GM12878 (cell line): ENCODE results near the gene ATXN1. TPM values are rescaled to one million over a fixed set of nuclear protein-coding genes. Genes with fewer than 3 reads are reported as not detected.

Experiments used
- ATAC-seq: fragments of 200-7000 bp; cut with Tn5 transposase; 3 replicates; pipeline ENCODE4 v1.9.1; 2020; ENCODE audit warnings: mild to moderate bottlenecking, moderate library complexity
- BruUV-seq: library from RNA; stranded (reverse); fragments of 400-500 nt; replicated peaks from 2 replicates; lab custom pipeline; 2021; lab: Mats Ljungman, UMichigan
- CTCF ChIA-PET: fragments of 300-600 bp; sonication (Branson Sonifier 250); formaldehyde crosslinking; extraction: SDS; loops from one replicate; lab custom pipeline; 2021; ENCODE audit warnings: inconsistent platforms; lab: Yijun Ruan, JAX
- POLR2A ChIA-PET: fragments of 350-600 bp; formaldehyde crosslinking; extraction: SDS; loops from one replicate; lab custom pipeline; 2021; ENCODE audit warnings: inconsistent platforms; lab: Charles Lee
- RAD21 ChIA-PET: fragments of 300-600 bp; sonication (Branson Sonifier 250); formaldehyde crosslinking; loops from one replicate; lab custom pipeline; 2023; ENCODE audit warnings: antibody characterized with exemption; ENCODE audit not compliant: unreplicated experiment; lab: Charles Lee
- SMC1A ChIA-PET: fragments of 300-600 bp; sonication (Branson Sonifier 250); formaldehyde crosslinking; loops from one replicate; lab custom pipeline; 2023; ENCODE audit not compliant: unreplicated experiment, uncharacterized antibody; lab: Charles Lee
- DNase-seq: peaks from one replicate; pipeline ENCODE4 v3.0.0-alpha.2; 2011; ENCODE audit warnings: low read depth, low spot score
- FAIRE-seq: peaks from 3 replicates; lab custom pipeline; 2011; peaks lifted over from hg19 to GRCh38; lab: Jason Lieb, UNC
- H2AFZ ChIP-seq: 2 replicates; pipeline ENCODE4 v1.6.0; 2011; ENCODE audit warnings: low read depth, low read length, control low read depth; ENCODE audit not compliant: control insufficient read depth
- H3K27ac ChIP-seq: 2 replicates; pipeline ENCODE4 v1.5.1; 2011; ENCODE audit warnings: control low read depth; ENCODE audit not compliant: control insufficient read depth, insufficient read depth
- H3K27me3 ChIP-seq, 2 experiments: replicated peaks in 1 of 2; 2 replicates each; pipeline versions ENCODE4 v1.6.0 to v1.6.1; 2011; ENCODE audit warnings: low read length in 1 of 2; ENCODE audit not compliant: control insufficient read depth in 2 of 2, insufficient read depth in 2 of 2
- H3K36me3 ChIP-seq, 2 experiments: 2 replicates each; pipeline ENCODE4 v1.5.1; 2011; ENCODE audit warnings: low read length in 1 of 2; ENCODE audit not compliant: control insufficient read depth in 2 of 2, insufficient read depth in 2 of 2
- H3K4me1 ChIP-seq: 2 replicates; pipeline ENCODE4 v1.6.1; 2011; ENCODE audit warnings: mild to moderate bottlenecking, low read length, moderate library complexity, mixed read lengths; ENCODE audit not compliant: control insufficient read depth, insufficient read depth
- H3K4me2 ChIP-seq: 2 replicates; pipeline ENCODE4 v1.6.0; 2011; ENCODE audit warnings: control low read depth; ENCODE audit not compliant: control insufficient read depth, insufficient read depth
- H3K4me3 ChIP-seq: fragments of 200-600 bp; sonication (generic); 2 replicates; pipeline ENCODE4 v1.5.1; 2016
- H3K79me2 ChIP-seq: 2 replicates; pipeline ENCODE4 v1.6.0; 2011; ENCODE audit warnings: low read length; ENCODE audit not compliant: control insufficient read depth, insufficient read depth
- H3K9ac ChIP-seq: 2 replicates; pipeline ENCODE4 v1.8.0; 2011; ENCODE audit warnings: low read length, control low read depth, mixed read lengths; ENCODE audit not compliant: control insufficient read depth, insufficient read depth
- H3K9me3 ChIP-seq: replicated peaks from 3 replicates; pipeline ENCODE4 v1.5.1; 2011; ENCODE audit warnings: mild to moderate bottlenecking, low read length; ENCODE audit not compliant: control insufficient read depth, insufficient read depth
- H4K20me1 ChIP-seq: 2 replicates; pipeline ENCODE4 v1.6.0; 2011; ENCODE audit not compliant: control insufficient read depth, insufficient read depth
- BHLHE40 ChIP-seq, 2 experiments: fragments of 450-650 bp in 1 of 2; IDR thresholded peaks; 2 replicates each; pipeline ENCODE4 v1.6.1; 2011 to 2017; ENCODE audit warnings: low read depth in 2 of 2, borderline replicate concordance in 1 of 2, improper control_type of control experiment in 1 of 2, low read length in 1 of 2, mild to moderate bottlenecking in 1 of 2
- CTCF ChIP-seq, 3 experiments: IDR thresholded peaks in 2 of 3; conservative IDR thresholded peaks in 1 of 3; 2 replicates each; pipeline ENCODE4 v1.5.1; 2011; ENCODE audit warnings: low read depth in 3 of 3, low read length in 3 of 3, mild to moderate bottlenecking in 3 of 3, control low read depth in 2 of 3, moderate library complexity in 2 of 3, inconsistent platforms in 1 of 3, mixed read lengths in 1 of 3; ENCODE audit not compliant: control insufficient read depth in 2 of 3, insufficient read depth in 1 of 3; ENCODE audit errors: extremely low read depth in 1 of 3
- EGR1 ChIP-seq, 2 experiments: IDR thresholded peaks; 1 replicate in 1 of 2; 2 replicates in 1 of 2; pipeline ENCODE4 v1.6.1; 2011 to 2012; ENCODE audit warnings: low read depth in 2 of 2, low read length in 2 of 2, borderline replicate concordance in 1 of 2, mild to moderate bottlenecking in 1 of 2, moderate library complexity in 1 of 2
- FOXM1 ChIP-seq: IDR thresholded peaks from 2 replicates; pipeline ENCODE4 v1.6.1; 2012; ENCODE audit warnings: low read depth, mild to moderate bottlenecking, inconsistent platforms, low read length, moderate library complexity
- HDAC2 ChIP-seq: fragments of 200-600 bp; sonication (generic); IDR thresholded peaks from 2 replicates; pipeline ENCODE4 v1.6.1; 2017
- NFIC ChIP-seq: IDR thresholded peaks from 2 replicates; pipeline ENCODE4 v1.6.1; 2012; ENCODE audit warnings: low read depth, mild to moderate bottlenecking, inconsistent platforms, low read length, moderate library complexity
- RB1 ChIP-seq: fragments of 450-650 bp; formaldehyde crosslinking; IDR thresholded peaks from 2 replicates; pipeline ENCODE4 v1.6.1; 2017; ENCODE audit warnings: mild to moderate bottlenecking, borderline replicate concordance
- RBBP5 ChIP-seq: fragments of 200-600 bp; sonication (generic); conservative IDR thresholded peaks from 2 replicates; pipeline ENCODE4 v1.6.1; 2016
- RCOR1 ChIP-seq: conservative IDR thresholded peaks from 2 replicates; pipeline ENCODE4 v1.6.1; 2012; ENCODE audit warnings: low read depth, low read length, improper control_type of control experiment
- STAT3 ChIP-seq: IDR thresholded peaks from 2 replicates; pipeline ENCODE4 v1.6.1; 2011; ENCODE audit warnings: low read depth, low read length, improper control_type of control experiment
- TBL1XR1 ChIP-seq: IDR thresholded peaks from 2 replicates; pipeline ENCODE4 v1.6.1; 2012; ENCODE audit warnings: low read depth, low read length, improper control_type of control experiment
- USF1 ChIP-seq: IDR thresholded peaks from 2 replicates; pipeline ENCODE4 v1.6.1; 2011; ENCODE audit warnings: borderline replicate concordance, low read depth, mild to moderate bottlenecking, moderate library complexity, mixed read lengths, low read length; ENCODE audit not compliant: insufficient read depth; ENCODE audit errors: extremely low read length
- USF2 ChIP-seq: IDR thresholded peaks from 2 replicates; pipeline ENCODE4 v1.6.1; 2011; ENCODE audit warnings: low read depth, low read length, improper control_type of control experiment, borderline replicate concordance
- YBX1 ChIP-seq: fragments of 450-650 bp; IDR thresholded peaks from 2 replicates; pipeline ENCODE4 v1.6.1; 2016; ENCODE audit warnings: antibody characterized with exemption
- YY1 ChIP-seq: IDR thresholded peaks from 2 replicates; pipeline ENCODE4 v1.6.1; 2011; ENCODE audit warnings: low read depth, mild to moderate bottlenecking, low read length
- WGBS: methylation state at CpG from one replicate; pipeline ENCODE4 v1.1.6; 2016; ENCODE audit warnings: low lambda C conversion rate; ENCODE audit not compliant: insufficient replicate concordance, insufficient coverage; ENCODE audit errors: missing lambda C conversion rate; 5-methylcytosine and 5-hydroxymethylcytosine counted together
- in situ Hi-C: fragments of 300-500 bp; cut with MboI; formaldehyde crosslinking; loops from 9 replicates; pipeline ENCODE4 v1.14.3; 2018; ENCODE audit warnings: mixed read lengths
- intact Hi-C: fragments of 100-400 bp; cut with micrococcal nuclease; formaldehyde crosslinking; loops from one replicate; pipeline ENCODE4 v1.14.2; 2022; ENCODE audit not compliant: unreplicated experiment
- polyA plus RNA-seq, 11 experiments: library from polyadenylated mRNA; depleted of rRNA in 4 of 11; unstranded in 6 of 11; stranded (reverse) in 5 of 11; fragments of >200 nt; fragmentation: Nextera tagmentation in 4 of 11; fragmentation: Illumina TruSeq in 1 of 11; extraction: Ambion mirVana in 4 of 11; extraction: Trizol in 1 of 11; gene quantifications; 1 replicate in 1 of 11; 2 replicates in 10 of 11; pipeline versions ENCODE4 v1.2.1 to v1.2.3, GENCODE V29; 2011 to 2016; ENCODE audit warnings: inconsistent platforms in 2 of 11, missing spikeins in 2 of 11, low read depth in 1 of 11
- total RNA-seq, 4 experiments: library from RNA; depleted of rRNA in 3 of 4; stranded (reverse); fragments of >200 nt in 3 of 4; fragmentation: Illumina TruSeq in 1 of 4; extraction: Trizol in 1 of 4; gene quantifications; 2 replicates each; pipeline versions ENCODE4 v1.2.1 to v1.2.3, GENCODE V29; 2013 to 2021

Gene ATXN1
- total and polyA plus RNA-seq, 10 of the 15 experiments (the other 5 are each of a cell fraction or from before 2014, with no cell fraction given), result 12.2 to 51.2 (median 20.5) TPM

GRCh38 chr6:16608444-16608843 lies 152.8 kb downstream of the ATXN1 start (continued):
- TF ChIP-seq CTCF (IDR thresholded peaks at IDR 0.05 in 2 of 3, conservative IDR thresholded peaks at IDR 0.05 in 1 of 3; ENCODE audit: control insufficient read depth in 2 of 3, extremely low read depth in 1 of 3, insufficient read depth in 1 of 3, low read depth in 3 of 3, low read length in 3 of 3) (no peak), HDAC2 (no peak), YBX1 (no peak), RB1 (no peak), EGR1 (IDR thresholded peaks at IDR 0.05; ENCODE audit: borderline replicate concordance in 1 of 2, low read depth in 2 of 2, low read length in 2 of 2) (no peak), TBL1XR1 (no peak), RCOR1 (no peak)

- H3K9me3 ChIP-seq, result no peaks in the 10 kb centered on the region; the same call in 2 of the 3 replicates
- H3K36me3 ChIP-seq, result peaks cover 0 to 2% of the 10 kb centered on the region in 2 experiments; a peak in 1 of 4 replicates
- WGBS, result 0% methylated on average over 3 of the region's 3 CpGs
- DNase-seq, result peak; percentile 53
- no peaks in the 10 kb centered on the region for H3K27me3 ChIP-seq
- RAD21 ChIA-PET, result interaction anchor here (0.6 to 3.9 kb wide), 20 partner anchors 10 to 166 kb away, joined by 3 to 23 read pairs (median 4); no protein-coding TSS in a partner anchor
- FAIRE-seq, result no peak
- no peak overlapping the region for H3K9ac ChIP-seq
- no peak overlapping the region for H3K4me2 ChIP-seq
- no peaks in the 10 kb centered on the region for H4K20me1 ChIP-seq
- no peaks in the 10 kb centered on the region for H3K79me2 ChIP-seq
- no peak overlapping the region for H2AFZ ChIP-seq
- intact Hi-C loops, result no loop called here
- peaks cover 32% of the 10 kb centered on the region for H3K4me1 ChIP-seq
- SMC1A ChIA-PET, result interaction anchor here (0.6 to 6.3 kb wide), 21 partner anchors 8 to 270 kb away, joined by 3 to 57 read pairs (median 3); no protein-coding TSS in a partner anchor
- POLR2A ChIA-PET, result interaction anchor here (0.6 to 1.4 kb wide), 8 partner anchors 19 to 946 kb away, joined by 3 to 5 read pairs (median 3); no protein-coding TSS in a partner anchor
- CTCF ChIA-PET, result interaction anchor here (0.7 to 2.9 kb wide), 12 partner anchors 10 to 161 kb away, joined by 3 to 17 read pairs (median 3); no protein-coding TSS in a partner anchor
- peak; percentile 94 for ATAC-seq
- in situ Hi-C loops, result no loop called here
- no peak overlapping the region for H3K4me3 ChIP-seq
- BruUV-seq, result no TSS peak
- H3K27ac ChIP-seq, result no peak overlapping the region
- no peak for TF ChIP-seq RBBP5
- TF ChIP-seq BHLHE40 (IDR thresholded peaks at IDR 0.05; ENCODE audit: borderline replicate concordance in 1 of 2, low read depth in 2 of 2, low read length in 1 of 2), result peak in 1 of 2 experiments; percentile 23; a peak in 1 of 4 replicates
- TF ChIP-seq FOXM1, result peak; percentile 40; the same call in 1 of the 2 replicates
- TF ChIP-seq USF1, result no peak
- no peak for TF ChIP-seq USF2
- TF ChIP-seq STAT3, result no peak
- TF ChIP-seq NFIC, result peak; percentile 84; the same call in 1 of the 2 replicates
- TF ChIP-seq YY1, result 0 out of 2 replicates have a peak, but pooled peaks have one; percentile 35
Measured at GRCh38 chr6:16602035-16602434, 159.2 kb downstream of the ATXN1 start.
